Kidney (tissue), 14 donors: ENCODE results near the gene APLN. TPM values are rescaled to one million over a fixed set of nuclear protein-coding genes. Genes with fewer than 3 reads are reported as not detected.

Source experiments
- DNase-seq, 5 donors: peaks; one replicate each; pipeline ENCODE4 v3.0.0-alpha.2; 2013 to 2020
- FAIRE-seq: peaks from 2 replicates; lab custom pipeline; 2012; peaks lifted over from hg19 to GRCh38; lab: Jason Lieb, UNC
- H3K27ac ChIP-seq, 2 donors: one replicate each; pipeline ENCODE4 v1.7.0; 2013; ENCODE audit warnings: low read depth in 2 of 2, low read length in 2 of 2, inconsistent platforms in 1 of 2
- H3K27me3 ChIP-seq: one replicate; pipeline ENCODE4 v1.7.1; 2013; ENCODE audit warnings: low read length, inconsistent platforms; ENCODE audit not compliant: control insufficient read depth, insufficient read depth
- H3K36me3 ChIP-seq, 3 donors: one replicate each; pipeline versions ENCODE4 v1.7.0 to v1.7.1; 2013; ENCODE audit warnings: low read length in 3 of 3, control low read depth in 1 of 3, inconsistent platforms in 1 of 3; ENCODE audit not compliant: insufficient read depth in 3 of 3, control insufficient read depth in 2 of 3
- H3K4me1 ChIP-seq, 3 donors: one replicate each; pipeline versions ENCODE4 v1.7.0 to v1.7.1; 2013; ENCODE audit warnings: low read length in 3 of 3, inconsistent platforms in 1 of 3, low read depth in 1 of 3; ENCODE audit not compliant: control insufficient read depth in 2 of 3, insufficient read depth in 2 of 3
- H3K4me3 ChIP-seq, 3 donors: one replicate each; pipeline versions ENCODE4 v1.7.0 to v1.8.1; 2013; ENCODE audit warnings: low read length in 3 of 3, control low read depth in 1 of 3, inconsistent platforms in 1 of 3
- H3K9ac ChIP-seq, 3 donors: one replicate each; pipeline versions ENCODE4 v1.7.0 to v1.7.1; 2013; ENCODE audit warnings: low read length in 3 of 3, control low read depth in 1 of 3, inconsistent platforms in 1 of 3
- H3K9me3 ChIP-seq, 3 donors: one replicate each; pipeline versions ENCODE4 v1.7.0 to v1.7.1; 2013; ENCODE audit warnings: low read length in 3 of 3, control low read depth in 1 of 3, inconsistent platforms in 1 of 3; ENCODE audit not compliant: control insufficient read depth in 2 of 3, insufficient read depth in 1 of 3
- CTCF ChIP-seq: IDR thresholded peaks from 3 replicates; pipeline ENCODE4 v1.5.1; 2012; ENCODE audit warnings: mild to moderate bottlenecking, moderate library complexity, borderline replicate concordance; ENCODE audit not compliant: insufficient read depth; ENCODE audit errors: extremely low read depth
- intact Hi-C: fragments of 100-400 bp; cut with DNase I; formaldehyde crosslinking; loops from one replicate; pipeline ENCODE4 v1.11.1; 2022
- polyA plus RNA-seq: library from polyadenylated mRNA; stranded (reverse); fragments of 350-450 nt; fragmentation: Illumina TruSeq; extraction: RNeasy Lipid Tissue Mini Kit (QIAGEN cat#74804); gene quantifications from one replicate; pipeline ENCODE4 v1.2.3, GENCODE V29; 2014; ENCODE audit warnings: low read depth, low replicate concordance; ENCODE audit not compliant: insufficient read depth
- total RNA-seq: library from RNA; stranded (reverse); fragmentation: NEBNext Ultra II Directional; extraction: Animal tissue kit (Norgen Biotek cat#: 25700); gene quantifications from one replicate; pipeline ENCODE4 v1.2.1, GENCODE V29; 2021
- donor health status: control.
- donor health status: control.
- donor health status: control.
- donor health status: control.
- donor health status: control.
- donor health status: DM: yes; HTN: yes; CAD: no.
- donor health status: Normal renal cell carcinoma (clear cell type).

Gene APLN
- total and polyA plus RNA-seq, 2 donors from 2014 or later, result 0.31 to 9.9 TPM

DNA sequence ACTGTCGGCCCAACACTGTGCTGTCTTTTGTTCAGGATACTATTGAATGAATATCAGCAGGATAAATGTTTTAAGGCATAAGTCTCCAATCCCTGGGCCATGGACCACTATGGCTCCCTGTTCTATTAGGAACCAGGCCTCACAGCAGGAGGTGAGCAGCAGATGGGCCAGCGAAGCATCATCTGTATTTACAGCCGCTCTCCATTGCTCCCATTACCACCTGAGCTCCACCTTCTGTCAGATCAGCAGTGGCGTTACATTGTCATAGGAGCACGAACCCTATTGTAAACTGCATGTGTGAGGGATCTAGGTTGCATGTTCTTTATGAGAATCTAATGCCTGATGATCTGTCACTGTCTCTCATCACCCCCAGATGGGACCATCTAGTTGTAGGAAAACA, 3.7 kb upstream of the APLN start:
- Histone ChIP-seq H3K36me3 (no peaks in the 10 kb centered on the region), H3K9me3 (no peaks in the 10 kb centered on the region), H3K4me1 (peaks cover 0 to 7% (median 0%) of the 10 kb centered on the region in 3 donors), H3K27me3 (no peaks in the 10 kb centered on the region), H3K9ac (no peak overlapping the region), H3K4me3 (no peak overlapping the region), H3K27ac (no peak overlapping the region)
- no peak for TF ChIP-seq CTCF
- intact Hi-C loops, result no loop called here
- peak in 1 of 5 donors; percentile 1 for DNase-seq
- FAIRE-seq, result no peak

DNA sequence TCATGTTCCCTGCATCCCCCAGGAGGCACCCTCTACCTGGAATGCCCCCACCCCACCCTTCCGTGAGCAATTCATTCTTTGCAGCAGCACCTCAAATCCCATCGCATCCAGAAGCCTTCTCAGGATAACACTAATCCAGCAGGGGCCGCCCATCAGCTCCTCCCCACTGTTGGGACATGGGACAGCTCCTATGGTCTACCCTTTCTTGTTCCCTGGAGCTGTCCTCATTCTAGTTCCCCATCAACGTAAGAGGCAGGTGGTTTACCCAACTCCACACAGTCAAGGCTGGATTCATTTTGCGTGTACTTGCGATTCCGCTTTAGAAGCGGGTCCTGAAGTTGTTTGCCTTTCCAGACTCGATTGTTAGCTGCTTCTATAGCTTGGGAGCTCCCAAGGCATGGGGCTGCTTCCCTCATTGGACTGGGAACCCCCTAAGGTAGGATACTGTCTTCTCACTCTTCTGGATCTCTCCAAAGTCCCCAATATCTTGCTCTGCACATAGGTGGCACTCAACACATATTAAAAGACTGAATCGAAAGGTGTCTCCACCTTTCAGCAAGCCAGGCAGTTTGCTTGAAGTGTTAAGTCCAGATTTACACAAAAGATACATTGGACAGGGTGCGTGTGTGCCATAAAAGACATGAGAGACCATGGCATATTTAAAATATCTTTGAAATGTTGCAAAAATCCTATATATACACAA, 942 bp upstream of the APLN start:
- Histone ChIP-seq H3K27me3 (no peaks in the 10 kb centered on the region), H3K27ac (no peak overlapping the region), H3K9me3 (no peaks in the 10 kb centered on the region), H3K36me3 (no peaks in the 10 kb centered on the region), H3K9ac (no peak overlapping the region), H3K4me3 (no peak overlapping the region), H3K4me1 (peaks cover 0 to 8% (median 0%) of the 10 kb centered on the region in 3 donors)
- peak in 1 of 5 donors; percentile 28 for DNase-seq
- no peak for TF ChIP-seq CTCF
- intact Hi-C loops, result no loop called here
- FAIRE-seq, result no peak

- no peak overlapping the region for H3K9ac ChIP-seq
- H3K36me3 ChIP-seq, result no peaks in the 10 kb centered on the region
- TF ChIP-seq CTCF, result no peak
- intact Hi-C loops, result no loop called here
- no peak for FAIRE-seq
- H3K9me3 ChIP-seq, result no peaks in the 10 kb centered on the region
- H3K4me1 ChIP-seq, result peaks cover 0 to 8% (median 0%) of the 10 kb centered on the region in 3 donors
- no peak overlapping the region for H3K27ac ChIP-seq
- H3K27me3 ChIP-seq, result no peaks in the 10 kb centered on the region
- H3K4me3 ChIP-seq, result peak overlapping the region in 2 of 3 donors; percentile 24 to 53
- peak in 4 of 5 donors; percentile 41 to 80 (median 54) for DNase-seq
Observed at GRCh38 chrX:129653971-129654651, 645 bp downstream of the APLN start.
